Retinal pigment epithelial cell (primary cell): Measurements from ENCODE around the gene TRIM32.

Experiments
- DNase-seq: peaks from one replicate; pipeline ENCODE4 v3.0.0-alpha.2; 2010; ENCODE audit warnings: low read depth
- H3K4me3 ChIP-seq: 2 replicates; pipeline ENCODE4 v1.5.1; 2011; ENCODE audit warnings: mild to moderate bottlenecking, low read length, control low read depth, moderate library complexity
- TF ChIP-seq, protein P1 (sequence below): conservative IDR thresholded peaks from 2 replicates; pipeline ENCODE4 v1.5.1; 2011; ENCODE audit warnings: low read depth, low read length, control low read depth, inconsistent platforms

TRIM32 gene

DNA sequence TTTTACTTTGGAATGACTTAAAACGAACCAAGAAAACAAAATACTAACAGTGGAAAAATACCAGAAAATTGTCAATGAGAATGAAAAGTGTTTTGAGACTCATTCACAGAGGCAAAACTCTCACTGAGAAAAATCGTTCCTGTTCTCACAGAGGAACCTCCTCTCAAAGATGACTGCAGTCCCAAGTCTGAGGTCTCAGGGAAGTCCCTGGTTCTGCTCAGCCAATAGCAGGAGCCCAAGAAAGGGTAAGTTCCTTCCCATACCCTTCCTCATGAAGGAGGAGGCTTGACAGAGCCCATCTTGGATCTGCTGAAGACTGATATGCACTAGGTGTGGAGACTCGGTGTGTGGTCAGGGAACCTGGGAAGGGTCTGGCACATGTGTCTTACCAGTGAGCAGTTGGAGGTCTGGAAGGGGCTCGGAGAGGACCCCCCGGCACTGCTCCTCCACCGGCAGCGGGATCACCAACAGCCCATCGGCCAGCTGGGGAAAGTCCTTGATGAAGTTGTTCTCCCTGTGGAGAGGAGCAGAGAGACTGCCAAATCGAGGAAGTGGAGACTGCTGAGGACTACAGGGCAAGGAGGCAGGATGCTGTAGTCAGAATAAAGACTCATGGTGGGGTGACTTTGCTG is 46.0 kb downstream of the TRIM32 start:
- TF ChIP-seq, protein P1, sequence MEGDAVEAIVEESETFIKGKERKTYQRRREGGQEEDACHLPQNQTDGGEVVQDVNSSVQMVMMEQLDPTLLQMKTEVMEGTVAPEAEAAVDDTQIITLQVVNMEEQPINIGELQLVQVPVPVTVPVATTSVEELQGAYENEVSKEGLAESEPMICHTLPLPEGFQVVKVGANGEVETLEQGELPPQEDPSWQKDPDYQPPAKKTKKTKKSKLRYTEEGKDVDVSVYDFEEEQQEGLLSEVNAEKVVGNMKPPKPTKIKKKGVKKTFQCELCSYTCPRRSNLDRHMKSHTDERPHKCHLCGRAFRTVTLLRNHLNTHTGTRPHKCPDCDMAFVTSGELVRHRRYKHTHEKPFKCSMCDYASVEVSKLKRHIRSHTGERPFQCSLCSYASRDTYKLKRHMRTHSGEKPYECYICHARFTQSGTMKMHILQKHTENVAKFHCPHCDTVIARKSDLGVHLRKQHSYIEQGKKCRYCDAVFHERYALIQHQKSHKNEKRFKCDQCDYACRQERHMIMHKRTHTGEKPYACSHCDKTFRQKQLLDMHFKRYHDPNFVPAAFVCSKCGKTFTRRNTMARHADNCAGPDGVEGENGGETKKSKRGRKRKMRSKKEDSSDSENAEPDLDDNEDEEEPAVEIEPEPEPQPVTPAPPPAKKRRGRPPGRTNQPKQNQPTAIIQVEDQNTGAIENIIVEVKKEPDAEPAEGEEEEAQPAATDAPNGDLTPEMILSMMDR: no peak
- H3K4me3 ChIP-seq: no peak overlapping the region
- DNase-seq: no peak

DNA sequence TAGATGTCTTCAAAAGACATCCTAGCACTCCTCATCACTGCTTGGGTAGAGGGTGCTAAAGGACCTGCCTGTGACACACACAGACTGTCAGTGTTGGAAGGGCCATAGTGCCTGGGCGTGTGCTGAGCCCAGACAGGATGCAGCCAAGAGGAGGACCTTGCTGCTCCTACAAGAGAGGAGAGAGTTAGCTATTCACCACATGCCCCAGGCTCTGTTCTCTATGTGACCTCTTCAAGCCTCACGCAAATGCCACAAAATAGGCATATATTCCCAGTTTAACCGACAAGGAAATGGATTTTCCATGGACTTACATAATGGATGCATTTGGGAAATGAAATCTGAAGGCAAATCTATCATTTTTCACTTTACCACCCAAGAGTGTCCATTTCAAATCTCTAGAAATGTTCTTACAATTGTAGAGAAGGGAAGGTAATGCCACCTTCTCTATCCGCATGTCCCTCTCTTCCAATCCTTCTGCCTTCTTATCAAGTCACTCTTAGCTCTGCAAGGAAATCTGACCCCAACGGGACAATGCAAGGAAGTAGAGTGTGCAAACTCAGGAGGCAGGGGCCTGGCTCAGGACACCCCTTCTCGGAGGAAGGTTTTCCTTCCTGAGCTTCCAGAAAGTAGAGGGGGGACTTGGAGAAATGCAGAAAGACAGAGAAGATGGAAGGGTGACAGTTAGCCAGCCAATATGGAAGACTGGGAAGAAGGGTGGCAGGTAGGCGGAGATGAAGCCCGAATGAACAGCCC is 49.5 kb downstream of the TRIM32 start:
- DNase-seq: no peak
- TF ChIP-seq, protein P1: no peak
- no peak overlapping the region for H3K4me3 ChIP-seq

DNA sequence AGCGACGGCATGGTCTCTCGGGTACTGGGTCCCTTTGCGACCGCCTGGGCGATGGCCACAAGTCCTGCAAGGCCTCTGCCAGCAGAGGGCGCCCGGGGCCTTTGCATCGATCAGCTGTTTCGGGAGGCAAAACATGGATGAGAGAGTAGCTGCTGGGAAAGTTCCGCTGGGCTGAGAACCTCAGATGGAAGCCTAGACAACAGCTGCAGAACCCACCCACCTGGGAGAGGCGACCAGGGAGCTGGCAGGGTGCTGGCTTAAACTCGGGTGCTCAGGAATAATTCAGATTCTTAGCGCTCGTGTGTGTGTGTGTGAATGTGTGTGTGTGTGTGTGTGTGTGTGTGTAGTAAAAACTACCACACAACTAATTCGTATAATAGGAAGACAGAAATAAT is 50.0 kb downstream of the TRIM32 start:
- TF ChIP-seq, protein P1: peak; percentile 98
- H3K4me3 ChIP-seq: no peak overlapping the region
- DNase-seq: peak; percentile 17

DNA sequence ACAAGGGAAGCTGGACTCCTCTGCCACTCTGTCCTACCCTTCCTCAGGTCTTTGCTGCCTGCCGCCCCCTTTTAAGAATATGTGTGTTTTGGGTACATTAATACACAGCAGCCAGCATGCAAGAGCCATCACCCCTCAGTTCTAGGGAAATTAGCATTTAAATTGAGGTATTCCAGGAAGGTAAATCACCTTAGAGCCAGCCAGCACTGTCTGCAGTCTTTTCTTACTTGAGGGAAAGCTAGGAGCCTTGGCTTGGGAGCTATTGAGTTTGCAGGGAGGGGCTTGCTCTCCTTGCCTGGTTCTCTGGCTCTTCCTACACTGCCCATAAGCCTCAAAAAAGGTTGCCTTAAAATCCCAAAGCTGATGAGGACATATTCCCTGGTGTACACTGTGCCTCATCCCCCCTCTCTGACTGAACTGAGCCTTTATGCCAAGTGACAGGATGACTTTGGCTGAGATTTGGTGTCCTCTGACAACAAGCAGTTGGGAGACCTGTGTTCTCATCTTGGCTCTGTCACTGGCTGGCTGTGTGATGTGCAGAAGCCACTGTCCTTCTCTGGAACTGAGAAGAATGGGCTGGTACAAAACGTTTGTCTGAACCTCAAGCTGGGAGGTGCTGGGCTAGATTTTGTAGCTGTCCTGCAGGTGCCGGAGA is 54.1 kb downstream of the TRIM32 start:
- DNase-seq: no peak
- no peak overlapping the region for H3K4me3 ChIP-seq
- TF ChIP-seq, protein P1: no peak

DNA sequence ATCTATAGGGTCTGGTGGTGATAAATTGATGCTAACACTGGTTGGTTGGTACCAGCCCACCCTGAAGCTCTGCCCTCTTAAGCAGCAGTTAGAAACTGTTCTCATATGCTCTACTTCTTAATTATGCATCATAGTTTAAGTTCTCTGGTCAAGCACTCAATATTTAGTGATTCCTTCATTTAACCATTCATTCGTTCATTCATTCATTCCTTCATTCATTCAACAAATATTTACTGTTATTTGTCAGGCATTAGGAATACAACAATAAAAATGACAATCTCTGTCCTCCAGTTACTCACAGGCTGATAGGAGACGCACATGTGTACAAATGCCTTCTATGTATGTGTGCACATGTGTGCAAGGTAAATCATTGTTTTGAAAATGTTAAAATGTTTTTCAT is 54.6 kb downstream of the TRIM32 start:
- no peak for DNase-seq
- TF ChIP-seq, protein P1: no peak
- no peak overlapping the region for H3K4me3 ChIP-seq

DNA sequence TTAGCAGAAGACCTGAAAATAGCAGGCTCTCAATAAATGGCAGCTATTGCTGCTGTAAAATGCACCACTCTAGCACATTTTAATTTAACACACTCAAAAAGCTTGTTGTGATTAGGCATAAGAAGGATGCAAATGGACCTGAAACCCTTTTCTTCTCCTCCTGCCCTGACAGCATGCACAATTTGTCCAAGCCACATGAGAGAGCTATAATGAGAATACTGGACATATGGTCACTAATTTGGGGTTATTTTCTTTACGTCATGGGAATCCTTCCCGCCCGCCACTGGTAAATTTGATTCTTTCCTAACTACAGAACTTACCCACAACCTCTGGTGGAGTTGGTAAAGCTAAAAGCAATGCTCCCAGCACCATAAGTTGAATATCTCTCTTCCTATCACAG is 62.1 kb downstream of the TRIM32 start:
- TF ChIP-seq, protein P1: no peak
- no peak overlapping the region for H3K4me3 ChIP-seq
- DNase-seq: no peak
